Measurements from ENCODE around the gene KIF1A. TPM values are rescaled to one million over a fixed set of nuclear protein-coding genes. Genes with fewer than 3 reads are reported as not detected.

Gene KIF1A
- total RNA-seq, 2 experiments from 2014 or later: not detected

DNA sequence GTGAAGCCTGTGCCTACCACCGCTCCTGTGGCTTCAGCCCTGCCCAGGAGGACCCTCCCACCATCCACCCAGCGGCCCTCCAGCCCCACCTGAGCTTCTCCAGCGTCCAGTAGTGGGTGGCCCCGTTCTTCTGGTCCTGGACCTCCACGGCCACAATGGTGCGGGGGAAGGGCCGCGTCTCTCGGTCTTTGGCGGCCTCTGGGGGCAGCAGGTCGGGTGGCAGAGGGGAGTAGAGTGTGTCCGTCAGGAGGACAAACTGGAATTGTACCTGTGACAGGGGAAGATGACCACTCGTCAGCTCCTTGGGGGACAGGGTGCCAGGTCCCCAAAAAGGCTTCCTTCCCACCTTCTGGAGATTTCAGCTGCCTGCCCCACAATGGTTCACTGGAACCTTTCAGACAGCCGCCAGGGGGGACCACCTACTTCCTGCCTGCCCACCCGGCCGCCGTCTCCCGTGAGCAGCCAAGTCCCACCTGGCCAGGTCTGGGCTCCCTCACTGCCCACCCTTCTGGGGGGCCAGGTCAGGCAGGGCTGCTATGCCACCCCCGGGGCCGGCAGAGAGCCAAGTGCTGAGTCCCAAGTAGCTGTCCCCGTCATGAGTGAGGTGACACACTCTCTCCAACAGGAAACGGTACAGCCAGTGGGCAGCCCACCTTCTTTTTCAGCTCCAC is 59.3 kb downstream of the KIF1A start:
- ChIA-PET CTCF (no interaction called here), POLR2A (no interaction called here)
- H3K9me3 ChIP-seq (ENCODE audit: control insufficient read depth in 1 of 2, insufficient read depth in 1 of 2, low read length in 2 of 2): no peaks in the 10 kb centered on the region
- TF ChIP-seq, protein P1, sequence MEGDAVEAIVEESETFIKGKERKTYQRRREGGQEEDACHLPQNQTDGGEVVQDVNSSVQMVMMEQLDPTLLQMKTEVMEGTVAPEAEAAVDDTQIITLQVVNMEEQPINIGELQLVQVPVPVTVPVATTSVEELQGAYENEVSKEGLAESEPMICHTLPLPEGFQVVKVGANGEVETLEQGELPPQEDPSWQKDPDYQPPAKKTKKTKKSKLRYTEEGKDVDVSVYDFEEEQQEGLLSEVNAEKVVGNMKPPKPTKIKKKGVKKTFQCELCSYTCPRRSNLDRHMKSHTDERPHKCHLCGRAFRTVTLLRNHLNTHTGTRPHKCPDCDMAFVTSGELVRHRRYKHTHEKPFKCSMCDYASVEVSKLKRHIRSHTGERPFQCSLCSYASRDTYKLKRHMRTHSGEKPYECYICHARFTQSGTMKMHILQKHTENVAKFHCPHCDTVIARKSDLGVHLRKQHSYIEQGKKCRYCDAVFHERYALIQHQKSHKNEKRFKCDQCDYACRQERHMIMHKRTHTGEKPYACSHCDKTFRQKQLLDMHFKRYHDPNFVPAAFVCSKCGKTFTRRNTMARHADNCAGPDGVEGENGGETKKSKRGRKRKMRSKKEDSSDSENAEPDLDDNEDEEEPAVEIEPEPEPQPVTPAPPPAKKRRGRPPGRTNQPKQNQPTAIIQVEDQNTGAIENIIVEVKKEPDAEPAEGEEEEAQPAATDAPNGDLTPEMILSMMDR (IDR thresholded peaks at IDR 0.05): no peak
- no peaks in the 10 kb centered on the region for H3K27me3 ChIP-seq (ENCODE audit: control insufficient read depth in 1 of 2, insufficient read depth in 2 of 2, low read length in 2 of 2)
- H3K4me1 ChIP-seq (ENCODE audit: insufficient read depth, low read length): no peaks in the 10 kb centered on the region
- H3K27ac ChIP-seq (ENCODE audit: low read depth in 1 of 2, low read length in 2 of 2): no peak overlapping the region
- H3K27me3 Mint-ChIP-seq: no peaks in the 10 kb centered on the region
- no peak for DNase-seq
- H3K4me3 ChIP-seq (ENCODE audit: low read length): no peak overlapping the region
- no peaks in the 10 kb centered on the region for H3K36me3 Mint-ChIP-seq (ENCODE audit: low read depth)
- no peak for ATAC-seq (ENCODE audit: poor library complexity)
- H3K4me1 Mint-ChIP-seq (ENCODE audit: low read depth): no peaks in the 10 kb centered on the region
- no peak overlapping the region for H3K27ac Mint-ChIP-seq
- intact Hi-C loops (cut with DNase I, micrococcal nuclease): no loop called here
- H3K36me3 ChIP-seq (ENCODE audit: insufficient read depth, low read length): no peaks in the 10 kb centered on the region
- H3K4me3 Mint-ChIP-seq: no peak overlapping the region
- H3K9me3 Mint-ChIP-seq: no peaks in the 10 kb centered on the region

DNA sequence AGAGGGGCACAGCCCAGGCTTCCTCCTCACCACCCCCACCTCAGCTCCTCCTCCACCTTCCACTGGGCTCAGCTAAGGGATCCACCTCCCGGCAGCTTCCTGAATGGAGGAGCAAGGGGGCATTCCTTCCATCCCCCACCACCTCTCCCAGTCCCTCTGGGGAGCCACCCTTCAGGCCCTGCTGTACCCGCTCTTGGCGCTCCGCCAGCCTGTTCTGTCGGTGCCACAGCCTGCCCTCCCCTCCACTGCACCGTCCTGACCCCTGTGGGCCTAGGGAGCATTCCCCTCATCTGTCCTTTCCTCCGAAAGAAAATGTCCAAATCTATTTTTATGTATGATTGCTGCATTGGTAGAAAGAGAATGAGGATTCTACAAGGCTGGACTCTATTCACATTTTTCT is 59.9 kb downstream of the KIF1A start:
- CTCF ChIA-PET: no interaction called here
- POLR2A ChIA-PET: no interaction called here
- no peaks in the 10 kb centered on the region for H3K27me3 Mint-ChIP-seq

DNA sequence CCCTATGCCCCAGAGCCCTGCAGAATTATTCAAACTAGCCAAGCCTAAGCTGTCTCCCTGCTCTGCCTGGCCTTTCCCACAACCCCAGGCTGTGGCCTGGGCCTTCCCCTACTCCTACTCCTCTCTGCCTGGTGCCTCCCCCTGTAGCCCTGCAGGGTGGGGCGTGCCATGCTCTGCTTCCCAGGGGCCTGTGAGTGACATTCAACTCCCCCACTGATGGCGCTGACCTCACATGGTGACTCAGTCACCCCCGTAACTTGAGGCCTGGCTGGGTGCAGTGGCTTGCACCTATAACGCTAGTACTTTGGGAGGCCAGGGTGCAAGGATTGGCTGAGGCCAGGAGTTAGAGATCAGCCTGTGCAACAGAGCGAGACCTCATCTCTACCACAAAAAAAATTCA is 60.6 kb downstream of the KIF1A start:
- Histone ChIP-seq H3K27ac (ENCODE audit: low read depth in 1 of 2, low read length in 2 of 2) (no peak overlapping the region), H3K36me3 (ENCODE audit: insufficient read depth, low read length) (no peaks in the 10 kb centered on the region), H3K4me1 (ENCODE audit: insufficient read depth, low read length) (no peaks in the 10 kb centered on the region), H3K4me3 (ENCODE audit: low read length) (no peak overlapping the region), H3K9me3 (ENCODE audit: control insufficient read depth in 1 of 2, insufficient read depth in 1 of 2, low read length in 2 of 2) (no peaks in the 10 kb centered on the region), H3K27me3 (ENCODE audit: control insufficient read depth in 1 of 2, insufficient read depth in 2 of 2, low read length in 2 of 2) (no peaks in the 10 kb centered on the region)
- intact Hi-C loops (cut with DNase I, micrococcal nuclease): no loop called here
- Mint-ChIP-seq H3K27me3 (no peaks in the 10 kb centered on the region), H3K27ac (no peak overlapping the region), H3K9me3 (no peaks in the 10 kb centered on the region), H3K4me1 (ENCODE audit: low read depth) (no peaks in the 10 kb centered on the region), H3K36me3 (ENCODE audit: low read depth) (no peaks in the 10 kb centered on the region), H3K4me3 (no peak overlapping the region)
- ChIA-PET POLR2A (no interaction called here), CTCF (no interaction called here)
- TF ChIP-seq, protein P1 (IDR thresholded peaks at IDR 0.05): no peak
- no peak for DNase-seq
- no peak for ATAC-seq (ENCODE audit: poor library complexity)

More for the DNA sequence above, 59.9 kb downstream of the KIF1A start:
- Mint-ChIP-seq H3K4me3 (no peak overlapping the region), H3K4me1 (ENCODE audit: low read depth) (no peaks in the 10 kb centered on the region), H3K9me3 (no peaks in the 10 kb centered on the region), H3K27ac (no peak overlapping the region), H3K36me3 (ENCODE audit: low read depth) (no peaks in the 10 kb centered on the region)
- Histone ChIP-seq H3K9me3 (ENCODE audit: control insufficient read depth in 1 of 2, insufficient read depth in 1 of 2, low read length in 2 of 2) (no peaks in the 10 kb centered on the region), H3K36me3 (ENCODE audit: insufficient read depth, low read length) (no peaks in the 10 kb centered on the region), H3K27me3 (ENCODE audit: control insufficient read depth in 1 of 2, insufficient read depth in 2 of 2, low read length in 2 of 2) (no peaks in the 10 kb centered on the region), H3K4me1 (ENCODE audit: insufficient read depth, low read length) (no peaks in the 10 kb centered on the region), H3K27ac (ENCODE audit: low read depth in 1 of 2, low read length in 2 of 2) (no peak overlapping the region), H3K4me3 (ENCODE audit: low read length) (no peak overlapping the region)
- intact Hi-C loops (cut with DNase I, micrococcal nuclease): no loop called here
- ATAC-seq (ENCODE audit: poor library complexity) (no peak), DNase-seq (no peak)
- TF ChIP-seq, protein P1 (IDR thresholded peaks at IDR 0.05): no peak
